Prostate gland (tissue), 2 donors: ENCODE measurements around the gene MAP4K1. TPM values are rescaled to one million over a fixed set of nuclear protein-coding genes. Genes with fewer than 3 reads are reported as not detected.

ENCODE experiments used
- DNase-seq: peaks from one replicate; pipeline ENCODE4 v3.0.0-alpha.2; 2019; ENCODE audit warnings: low spot score
- H3K27ac ChIP-seq, 2 donors: fragments of 200-600 bp; sonication (generic); 2 replicates each; pipeline ENCODE4 v1.5.1; 2017 to 2019
- H3K27me3 ChIP-seq: fragments of 200-600 bp; sonication (generic); replicated peaks from 2 replicates; pipeline ENCODE4 v1.5.1; 2019; ENCODE audit not compliant: insufficient read depth
- H3K36me3 ChIP-seq, 2 donors: fragments of 200-600 bp; sonication (generic); 1 replicate in 1 of 2; 2 replicates in 1 of 2; pipeline versions ENCODE4 v1.5.1 to v1.8.1; 2017 to 2019
- H3K4me1 ChIP-seq: fragments of 200-600 bp; sonication (generic); replicated peaks from 2 replicates; pipeline ENCODE4 v1.5.1; 2019
- H3K4me3 ChIP-seq, 2 donors: fragments of 200-600 bp; sonication (generic); 2 replicates each; pipeline ENCODE4 v1.5.1; 2017 to 2019
- H3K9me3 ChIP-seq: fragments of 200-600 bp; sonication (generic); 2 replicates; pipeline ENCODE4 v1.5.1; 2017
- POLR2A ChIP-seq: fragments of 450-650 bp; IDR thresholded peaks from one replicate; pipeline ENCODE4 v1.6.1; 2016; ENCODE audit warnings: antibody characterized with exemption, mild to moderate bottlenecking
- POLR2AphosphoS5 ChIP-seq: sonication (generic); formaldehyde crosslinking; IDR thresholded peaks from one replicate; pipeline ENCODE4 v1.6.1; 2017; ENCODE audit warnings: antibody characterized with exemption
- WGBS: methylation state at CpG from one replicate; pipeline ENCODE4 v1.1.5; 2018; 5-methylcytosine and 5-hydroxymethylcytosine counted together
- intact Hi-C: fragments of 100-400 bp; cut with DNase I; formaldehyde crosslinking; loops from one replicate; pipeline ENCODE4 v1.14.2; 2022
- total RNA-seq, 2 donors: library from RNA; depleted of rRNA; stranded (reverse); fragments of >200 nt; gene quantifications; one replicate each; pipeline ENCODE4 v1.1.0, GENCODE V29; 2016
- TF ChIP-seq, protein P1 (sequence below), 4 experiments: fragments of 200-600 bp in 2 of 4; fragments of 450-650 bp in 2 of 4; sonication (generic) in 2 of 4; IDR thresholded peaks; 1 replicate in 3 of 4; 2 replicates in 1 of 4; pipeline ENCODE4 v1.5.1; 2016 to 2019; ENCODE audit warnings: antibody characterized with exemption in 4 of 4, mild to moderate bottlenecking in 2 of 4, moderate library complexity in 2 of 4

Gene MAP4K1
- total RNA-seq, 2 donors from 2014 or later = 1.6 to 14.1 TPM

- TF ChIP-seq POLR2A (no peak), POLR2AphosphoS5 (peak; percentile 5)
- Histone ChIP-seq H3K4me3 (peak overlapping the region in 1 of 2 donors; percentile 93), H3K27ac (peak overlapping the region; percentile 94 to 95), H3K36me3 (no peaks in the 10 kb centered on the region), H3K4me1 (peaks cover 13% of the 10 kb centered on the region), H3K9me3 (no peaks in the 10 kb centered on the region), H3K27me3 (no peaks in the 10 kb centered on the region)
- DNase-seq = no peak
- intact Hi-C loops = loop anchor here (5.0 kb wide), 2 partner anchors 41 to 61 kb away; no protein-coding TSS in a partner anchor
- 68% methylated on average over 12 of the region's 12 CpGs for WGBS
These were observed 33.3 kb upstream of the MAP4K1 start for GRCh38 chr19:38650911-38651584.

- intact Hi-C loops = loop anchor here (5.0 kb wide), 2 partner anchors 42 to 62 kb away; no protein-coding TSS in a partner anchor
- Histone ChIP-seq H3K9me3 (no peaks in the 10 kb centered on the region), H3K4me3 (peak overlapping the region; percentile 93 to 99)
These were observed 32.5 kb upstream of the MAP4K1 start for GRCh38 chr19:38650172-38650775.

DNA sequence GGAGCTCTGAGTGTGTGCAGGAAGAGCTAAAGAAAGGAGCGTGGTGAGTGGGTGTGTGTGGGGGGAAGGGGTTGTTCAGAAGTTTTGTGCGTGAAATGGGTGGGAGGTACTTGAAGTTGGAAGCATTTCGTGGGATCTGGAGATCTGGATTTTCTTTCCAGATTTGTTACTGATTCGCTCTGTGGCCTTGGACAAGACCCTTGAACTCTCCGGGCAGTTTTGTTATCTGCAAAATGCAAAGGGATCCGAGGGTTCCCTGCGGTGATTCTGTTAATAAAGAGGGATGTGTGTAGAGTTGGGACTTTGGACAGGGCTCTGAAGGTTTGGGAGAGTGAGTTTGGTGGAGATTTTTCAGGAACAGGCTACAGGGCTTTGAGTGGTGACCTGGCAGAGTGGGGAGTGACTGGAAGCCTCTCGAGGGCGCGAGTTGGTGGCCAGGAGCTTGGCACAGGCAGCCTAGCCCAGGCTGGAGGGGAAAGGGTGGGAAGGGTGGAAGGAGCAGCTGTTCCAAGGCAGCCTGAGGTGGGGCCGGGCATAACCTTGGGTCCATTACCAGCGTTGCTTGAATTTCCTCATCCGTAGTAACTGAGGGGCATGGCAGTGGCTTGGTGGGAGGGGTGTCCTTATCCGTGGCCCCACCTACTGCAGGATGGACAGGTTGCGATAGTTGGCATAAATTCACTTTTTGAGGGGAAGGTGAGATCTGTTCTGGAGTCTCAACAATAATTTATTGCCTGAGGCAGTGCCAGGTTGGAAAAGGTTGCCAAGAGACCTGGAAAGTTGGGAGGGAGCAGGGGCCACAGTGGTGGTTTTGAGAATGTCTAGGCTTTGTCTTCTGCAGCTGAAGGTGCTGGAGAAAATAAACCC, 31.8 kb upstream of the MAP4K1 start:
- WGBS = 9% methylated on average over 15 of the region's 15 CpGs
- Histone ChIP-seq H3K27ac (peak overlapping the region; percentile 94 to 95), H3K4me1 (peaks cover 13% of the 10 kb centered on the region), H3K27me3 (no peaks in the 10 kb centered on the region), H3K9me3 (no peaks in the 10 kb centered on the region), H3K4me3 (peak overlapping the region; percentile 93 to 99), H3K36me3 (no peaks in the 10 kb centered on the region)
- TF ChIP-seq, protein P1, sequence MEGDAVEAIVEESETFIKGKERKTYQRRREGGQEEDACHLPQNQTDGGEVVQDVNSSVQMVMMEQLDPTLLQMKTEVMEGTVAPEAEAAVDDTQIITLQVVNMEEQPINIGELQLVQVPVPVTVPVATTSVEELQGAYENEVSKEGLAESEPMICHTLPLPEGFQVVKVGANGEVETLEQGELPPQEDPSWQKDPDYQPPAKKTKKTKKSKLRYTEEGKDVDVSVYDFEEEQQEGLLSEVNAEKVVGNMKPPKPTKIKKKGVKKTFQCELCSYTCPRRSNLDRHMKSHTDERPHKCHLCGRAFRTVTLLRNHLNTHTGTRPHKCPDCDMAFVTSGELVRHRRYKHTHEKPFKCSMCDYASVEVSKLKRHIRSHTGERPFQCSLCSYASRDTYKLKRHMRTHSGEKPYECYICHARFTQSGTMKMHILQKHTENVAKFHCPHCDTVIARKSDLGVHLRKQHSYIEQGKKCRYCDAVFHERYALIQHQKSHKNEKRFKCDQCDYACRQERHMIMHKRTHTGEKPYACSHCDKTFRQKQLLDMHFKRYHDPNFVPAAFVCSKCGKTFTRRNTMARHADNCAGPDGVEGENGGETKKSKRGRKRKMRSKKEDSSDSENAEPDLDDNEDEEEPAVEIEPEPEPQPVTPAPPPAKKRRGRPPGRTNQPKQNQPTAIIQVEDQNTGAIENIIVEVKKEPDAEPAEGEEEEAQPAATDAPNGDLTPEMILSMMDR (IDR thresholded peaks at IDR 0.05) = no peak
- TF ChIP-seq POLR2A = peak; percentile 67
- peak; percentile 84 for TF ChIP-seq POLR2AphosphoS5
- peak; percentile 82 for DNase-seq
- intact Hi-C loops = loop anchor here (5.0 to 10.0 kb wide), 5 partner anchors 43 to 283 kb away; partner anchors contain the start of genes ECH1, MRPS12 and SARS2

More at GRCh38 chr19:38650172-38650775, 32.5 kb upstream of the MAP4K1 start:
- TF ChIP-seq POLR2AphosphoS5 = no peak
- TF ChIP-seq, protein P1 (IDR thresholded peaks at IDR 0.05) = no peak
- H3K36me3 ChIP-seq = no peaks in the 10 kb centered on the region
- no peaks in the 10 kb centered on the region for H3K27me3 ChIP-seq
- no peak for DNase-seq
- H3K4me1 ChIP-seq = peaks cover 13% of the 10 kb centered on the region
- WGBS = 16% methylated on average over 8 of the region's 8 CpGs
- peak overlapping the region; percentile 94 to 95 for H3K27ac ChIP-seq

GRCh38 chr19:38648769-38649304, 31.1 kb upstream of the MAP4K1 start:
- Histone ChIP-seq H3K36me3 (no peaks in the 10 kb centered on the region), H3K4me3 (peak overlapping the region; percentile 93 to 99), H3K4me1 (peaks cover 13% of the 10 kb centered on the region), H3K9me3 (no peaks in the 10 kb centered on the region), H3K27ac (peak overlapping the region; percentile 94 to 95), H3K27me3 (no peaks in the 10 kb centered on the region)
- WGBS = under 1% methylated on average over 13 of the region's 13 CpGs
- intact Hi-C loops = loop anchor here (5.0 to 10.0 kb wide), 3 partner anchors 186 to 283 kb away; partner anchors contain the start of genes ECH1, MRPS12 and SARS2
- no peak for TF ChIP-seq POLR2A
- TF ChIP-seq, protein P1 (IDR thresholded peaks at IDR 0.05) = no peak
- TF ChIP-seq POLR2AphosphoS5 = peak; percentile 29
- no peak for DNase-seq
